ENCODE measurements around the gene MACROD1.

GRCh38 chr11:64103277-64103985, 62.5 kb downstream of the MACROD1 start:
- TF ChIP-seq CTCF (IDR thresholded peaks at IDR 0.05) (no peak), POLR2A (IDR thresholded peaks at IDR 0.05) (no peak), EP300 (IDR thresholded peaks at IDR 0.05) (no peak)
